HCT116 (cell line): ENCODE results near the gene LY9. TPM values are rescaled to one million over a fixed set of nuclear protein-coding genes. Genes with fewer than 3 reads are reported as not detected.
"Not testable (repeated sequence)": the region's sequence is repeated elsewhere in the genome, so short reads cannot be mapped to it uniquely, and the experiment has no call there.

Source experiments
- ATAC-seq: fragments of 200-7000 bp; cut with Tn5 transposase; 2 replicates; pipeline ENCODE4 v1.9.1; 2020; ENCODE audit warnings: mild to moderate bottlenecking, moderate library complexity
- BruUV-seq: library from RNA; stranded (reverse); fragments of 400-500 nt; replicated peaks from 2 replicates; lab custom pipeline; 2021; lab: Mats Ljungman, UMichigan
- CTCF ChIA-PET: fragments of 300-600 bp; sonication (Branson Sonifier 250); formaldehyde crosslinking; loops from one replicate; lab custom pipeline; 2021; ENCODE audit warnings: antibody characterized with exemption; lab: Charles Lee
- POLR2A ChIA-PET: fragments of 300-600, 350-600 bp; sonication (Branson Sonifier 250); formaldehyde crosslinking; loops from one replicate; lab custom pipeline; 2021; ENCODE audit warnings: antibody characterized with exemption; lab: Charles Lee
- RAD21 ChIA-PET, 2 experiments: fragments of 300-600 bp; sonication (Branson Sonifier 250); formaldehyde crosslinking; loops; one replicate each; lab custom pipeline; 2023; ENCODE audit warnings: low total read pairs in 2 of 2; ENCODE audit not compliant: uncharacterized antibody in 2 of 2, unreplicated experiment in 2 of 2, low non-redundant PET in 1 of 2; lab: Charles Lee
- DNase-seq: peaks from one replicate; pipeline ENCODE4 v3.0.0-alpha.2; 2010; ENCODE audit warnings: low read depth, low spot score
- H2AFZ ChIP-seq: fragments of 200-600 bp; shearing (Covaris generic), sonication (generic); 2 replicates; pipeline ENCODE4 v1.6.1; 2017; ENCODE audit warnings: low read depth, mixed run types, mixed read lengths, antibody characterized with exemption, low read length; ENCODE audit not compliant: poor library complexity, severe bottlenecking
- H3K27ac ChIP-seq: 2 replicates; pipeline ENCODE4 v1.5.1; 2012; ENCODE audit warnings: low read depth, low read length
- H3K27me3 ChIP-seq: fragments of 200-600 bp; sonication (generic); 2 replicates; pipeline ENCODE4 v1.6.1; 2016; ENCODE audit warnings: mixed run types, low read length, mixed read lengths; ENCODE audit not compliant: insufficient read depth
- H3K36me3 ChIP-seq, 2 experiments: fragments of 200-500 bp in 1 of 2; fragments of 200-600 bp in 1 of 2; sonication (Bioruptor generic) in 1 of 2; sonication (generic) in 1 of 2; 2 replicates each; pipeline versions ENCODE4 v1.5.1 to v1.6.1; 2014 to 2016; ENCODE audit warnings: low read length in 2 of 2, inconsistent platforms in 1 of 2, mixed read lengths in 1 of 2, mixed run types in 1 of 2; ENCODE audit not compliant: insufficient read depth in 2 of 2, control insufficient read depth in 1 of 2
- H3K4me1 ChIP-seq, 2 experiments: fragments of 200-600 bp in 1 of 2; sonication (generic) in 1 of 2; 2 replicates each; pipeline versions ENCODE4 v1.5.1 to v1.6.1; 2012 to 2017; ENCODE audit warnings: low read length in 2 of 2, inconsistent platforms in 1 of 2, mild to moderate bottlenecking in 1 of 2, mixed read lengths in 1 of 2, mixed run types in 1 of 2, moderate library complexity in 1 of 2; ENCODE audit not compliant: insufficient read depth in 2 of 2, control insufficient read depth in 1 of 2
- H3K4me2 ChIP-seq: fragments of 200-600 bp; sonication (generic); 2 replicates; pipeline ENCODE4 v1.6.1; 2017; ENCODE audit warnings: mixed run types, low read length, mixed read lengths
- H3K4me3 ChIP-seq, 2 experiments: fragments of 200-600 bp in 1 of 2; sonication (generic) in 1 of 2; replicated peaks in 1 of 2; 2 replicates each; pipeline ENCODE4 v1.5.1; 2011 to 2016; ENCODE audit warnings: low read length in 2 of 2, control low read depth in 1 of 2, low read depth in 1 of 2, mild to moderate bottlenecking in 1 of 2, mixed read lengths in 1 of 2, mixed run types in 1 of 2
- H3K79me2 ChIP-seq: fragments of 200-600 bp; sonication (generic); 2 replicates; pipeline ENCODE4 v1.6.1; 2017; ENCODE audit warnings: mild to moderate bottlenecking, mixed run types, low read length, moderate library complexity, mixed read lengths; ENCODE audit not compliant: insufficient read depth
- H3K9ac ChIP-seq: fragments of 200-600 bp; sonication (generic); 2 replicates; pipeline ENCODE4 v1.6.1; 2016; ENCODE audit warnings: low read length, mixed read lengths
- H3K9me2 ChIP-seq: fragments of 200-600 bp; sonication (generic), shearing (Covaris generic); 2 replicates; pipeline ENCODE4 v1.6.1; 2017; ENCODE audit warnings: mixed run types, mild to moderate bottlenecking, moderate library complexity; ENCODE audit not compliant: insufficient read depth
- H3K9me3 ChIP-seq, 2 experiments: fragments of 200-500 bp in 1 of 2; fragments of 200-600 bp in 1 of 2; sonication (Bioruptor generic) in 1 of 2; sonication (generic) in 1 of 2; 2 replicates each; pipeline ENCODE4 v1.6.1; 2014 to 2017; ENCODE audit warnings: low read length in 2 of 2, mixed read lengths in 2 of 2, inconsistent platforms in 1 of 2, low read depth in 1 of 2, mild to moderate bottlenecking in 1 of 2, mixed run types in 1 of 2, moderate library complexity in 1 of 2; ENCODE audit not compliant: control insufficient read depth in 1 of 2, insufficient read depth in 1 of 2
- H4K20me1 ChIP-seq: fragments of 200-600 bp; sonication (generic), shearing (Covaris generic); 2 replicates; pipeline ENCODE4 v1.6.1; 2017; ENCODE audit warnings: mixed run types, mild to moderate bottlenecking, moderate library complexity; ENCODE audit not compliant: insufficient read depth
- CTCF ChIP-seq, 3 experiments: fragments of 200-600 bp in 1 of 3; sonication (generic) in 1 of 3; IDR thresholded peaks in 2 of 3; conservative IDR thresholded peaks in 1 of 3; 2 replicates each; pipeline ENCODE4 v1.5.1; 2012 to 2017; ENCODE audit warnings: low read depth in 2 of 3, low read length in 2 of 3, antibody characterized with exemption in 1 of 3, borderline replicate concordance in 1 of 3, control low read depth in 1 of 3, mild to moderate bottlenecking in 1 of 3, mixed read lengths in 1 of 3, mixed run types in 1 of 3, moderate library complexity in 1 of 3; ENCODE audit not compliant: insufficient read depth in 1 of 3
- ELF1 ChIP-seq: IDR thresholded peaks from 2 replicates; pipeline ENCODE4 v1.6.1; 2012; ENCODE audit warnings: low read depth, borderline replicate concordance
- EZH2 ChIP-seq: fragments of 200-600 bp; sonication (generic); IDR thresholded peaks from 2 replicates; pipeline ENCODE4 v1.6.1; 2017; ENCODE audit warnings: antibody characterized with exemption, mixed run types
- POLR2A ChIP-seq: IDR thresholded peaks from 2 replicates; pipeline ENCODE4 v1.7.0; 2011; ENCODE audit warnings: borderline replicate concordance; ENCODE audit not compliant: insufficient read depth, insufficient read length; ENCODE audit errors: extremely low read depth
- SRF ChIP-seq: IDR thresholded peaks from 2 replicates; pipeline ENCODE4 v1.6.1; 2012; ENCODE audit warnings: low read depth
- intact Hi-C: fragments of 100-400 bp; cut with micrococcal nuclease; formaldehyde crosslinking; loops from 2 replicates; pipeline ENCODE4 v1.10.0; 2022
- total RNA-seq: library from RNA; stranded (reverse); gene quantifications from one replicate; pipeline ENCODE4 v1.2.1, GENCODE V29; 2021; ENCODE audit not compliant: unreplicated experiment

LY9 gene
- total RNA-seq, 1 experiment from 2014 or later, result 0.22 TPM

GRCh38 chr1:160781186-160781766 is 14.7 kb upstream of the LY9 start:
- H3K9ac ChIP-seq, result no peak overlapping the region
- ChIA-PET CTCF (interaction anchor here (1.0 to 3.6 kb wide), 3 partner anchors 12 to 173 kb away, joined by 3 to 27 read pairs (median 6); no protein-coding TSS in a partner anchor), RAD21 (no interaction called here), POLR2A (no interaction called here)
- peaks cover 9 to 10% of the 10 kb centered on the region in 2 experiments; a peak in 2 of 4 replicates for H3K4me1 ChIP-seq
- DNase-seq, result no peak
- intact Hi-C loops, result no loop called here
- no peaks in the 10 kb centered on the region for H3K36me3 ChIP-seq
- no peak for ATAC-seq
- H4K20me1 ChIP-seq, result no peaks in the 10 kb centered on the region
- H3K9me2 ChIP-seq, result no peaks in the 10 kb centered on the region
- no peak overlapping the region for H3K4me2 ChIP-seq
- no peaks in the 10 kb centered on the region for H3K9me3 ChIP-seq
- no peaks in the 10 kb centered on the region for H3K27me3 ChIP-seq
- TF ChIP-seq SRF (no peak), CTCF (IDR thresholded peaks at IDR 0.05 in 2 of 3, conservative IDR thresholded peaks at IDR 0.05 in 1 of 3; ENCODE audit: borderline replicate concordance in 1 of 3, insufficient read depth in 1 of 3, low read depth in 2 of 3, low read length in 2 of 3) (no peak)
- H3K4me3 ChIP-seq, result no peak overlapping the region
- H3K79me2 ChIP-seq, result no peaks in the 10 kb centered on the region
- BruUV-seq, result no TSS peak
- H2AFZ ChIP-seq, result no peak overlapping the region
- no peak overlapping the region for H3K27ac ChIP-seq

- DNase-seq (no peak), ATAC-seq (no peak)
- Histone ChIP-seq H3K4me2 (no peak overlapping the region), H3K4me3 (no peak overlapping the region), H3K9me2 (no peaks in the 10 kb centered on the region), H3K9me3 (no peaks in the 10 kb centered on the region), H3K9ac (no peak overlapping the region), H3K36me3 (no peaks in the 10 kb centered on the region), H2AFZ (no peak overlapping the region), H3K79me2 (no peaks in the 10 kb centered on the region), H3K4me1 (peaks cover 9 to 10% of the 10 kb centered on the region in 2 experiments; a peak in 2 of 4 replicates), H3K27ac (no peak overlapping the region), H4K20me1 (no peaks in the 10 kb centered on the region), H3K27me3 (no peaks in the 10 kb centered on the region)
- ChIA-PET RAD21 (no interaction called here), CTCF (interaction anchor here (1.0 to 3.6 kb wide), 3 partner anchors 13 to 172 kb away, joined by 3 to 27 read pairs (median 6); no protein-coding TSS in a partner anchor), POLR2A (no interaction called here)
- TF ChIP-seq ELF1 (no peak), EZH2 (no peak), POLR2A (no peak)
- BruUV-seq, result no TSS peak
- intact Hi-C loops, result no loop called here
Measured at GRCh38 chr1:160781914-160782689, 13.9 kb upstream of the LY9 start.

- H2AFZ ChIP-seq, intact Hi-C loops, H3K79me2 ChIP-seq, H3K27ac ChIP-seq, POLR2A ChIA-PET, H3K36me3 ChIP-seq, H3K27me3 ChIP-seq, H4K20me1 ChIP-seq, CTCF ChIA-PET, BruUV-seq, H3K9me2 ChIP-seq, H3K9me3 ChIP-seq, H3K4me2 ChIP-seq, H3K4me1 ChIP-seq, H3K4me3 ChIP-seq, ATAC-seq, DNase-seq, RAD21 ChIA-PET, H3K9ac ChIP-seq: not testable (repeated sequence)
Measured at GRCh38 chr1:160782988-160783765, 12.8 kb upstream of the LY9 start.
